ENCODE results near the gene PCF11. TPM values are rescaled to one million over a fixed set of nuclear protein-coding genes. Genes with fewer than 3 reads are reported as not detected.

The PCF11 gene
- total and polyA plus RNA-seq, 2 of the 13 experiments (the other 11 are each of a cell fraction or from before 2014, with no cell fraction given) = 40.3 to 47.7 TPM

DNA sequence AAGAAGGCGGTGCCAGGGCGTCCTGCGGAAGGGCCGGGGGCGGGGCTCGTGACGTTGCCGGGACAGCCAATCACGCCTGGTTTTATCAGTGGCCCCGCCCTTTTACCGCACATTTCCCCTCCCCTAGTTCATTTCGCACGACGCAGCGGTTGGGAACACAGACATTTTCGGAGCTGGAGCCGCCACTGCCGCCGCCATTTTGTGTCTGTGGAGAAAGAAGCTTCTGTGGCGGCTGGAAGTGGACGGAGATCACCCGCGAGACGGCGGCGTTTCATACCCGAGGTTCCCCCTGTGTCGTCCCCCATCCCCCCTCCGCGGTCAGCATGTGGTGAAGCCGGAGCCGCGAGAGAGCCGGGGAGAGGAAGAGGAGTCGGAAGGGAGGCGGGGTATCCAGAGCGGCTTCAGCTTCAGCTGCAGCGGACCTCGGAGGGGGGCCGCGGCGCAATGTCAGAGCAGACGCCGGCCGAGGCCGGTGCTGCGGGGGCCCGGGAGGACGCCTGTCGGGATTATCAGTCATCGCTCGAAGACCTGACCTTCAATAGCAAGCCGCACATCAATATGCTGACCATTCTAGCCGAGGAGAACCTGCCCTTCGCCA is at the start of gene PCF11 (continued):
- TF ChIP-seq SRF (IDR thresholded peaks at IDR 0.05; ENCODE audit: low read depth, low read length) = no peak
- no peak for TF ChIP-seq ZNF382 (CRISPR knock-in tag; IDR thresholded peaks at IDR 0.05; ENCODE audit: borderline replicate concordance)
- peak; percentile 50; the same call in 1 of the 2 replicates for TF ChIP-seq MYC (CRISPR knock-in tag; IDR thresholded peaks at IDR 0.05; ENCODE audit: borderline replicate concordance)
- TF ChIP-seq KAT8 (CRISPR knock-in tag; IDR thresholded peaks at IDR 0.05) = peak; percentile 84; the same call in 1 of the 2 replicates
- TF ChIP-seq ZNF75D (CRISPR knock-in tag; IDR thresholded peaks at IDR 0.05; ENCODE audit: borderline replicate concordance) = no peak
- no peak for TF ChIP-seq HNRNPH1 (optimal IDR thresholded peaks at IDR 0.05; ENCODE audit: low read depth, low read length)
- TF ChIP-seq, protein P1, sequence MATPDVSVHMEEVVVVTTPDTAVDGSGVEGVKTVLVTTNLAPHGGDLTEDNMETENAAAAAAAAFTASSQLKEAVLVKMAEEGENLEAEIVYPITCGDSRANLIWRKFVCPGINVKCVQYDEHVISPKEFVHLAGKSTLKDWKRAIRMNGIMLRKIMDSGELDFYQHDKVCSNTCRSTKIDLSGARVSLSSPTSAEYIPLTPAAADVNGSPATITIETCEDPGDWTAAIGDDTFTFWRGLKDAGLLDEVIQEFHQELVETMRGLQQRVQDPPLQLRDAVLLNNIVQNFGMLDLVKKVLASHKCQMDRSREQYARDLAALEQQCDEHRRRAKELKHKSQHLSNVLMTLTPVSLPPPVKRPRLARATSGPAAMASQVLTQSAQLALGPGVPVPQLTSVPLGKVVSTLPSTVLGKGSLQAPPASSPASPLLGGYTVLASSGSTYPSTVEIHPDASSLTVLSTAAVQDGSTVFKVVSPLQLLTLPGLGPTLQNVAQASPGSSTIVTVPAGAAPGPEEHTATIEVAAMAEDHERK (CRISPR knock-in tag; IDR thresholded peaks at IDR 0.05; ENCODE audit: low read depth) = no peak
- no peak for TF ChIP-seq MLLT10 (CRISPR knock-in tag; IDR thresholded peaks at IDR 0.05)
- TF ChIP-seq PHF21A (CRISPR knock-in tag; IDR thresholded peaks at IDR 0.05) = peak; percentile 54
- no peak for TF ChIP-seq RAD51 (IDR thresholded peaks at IDR 0.05; ENCODE audit: borderline replicate concordance)
- TF ChIP-seq, protein P2, sequence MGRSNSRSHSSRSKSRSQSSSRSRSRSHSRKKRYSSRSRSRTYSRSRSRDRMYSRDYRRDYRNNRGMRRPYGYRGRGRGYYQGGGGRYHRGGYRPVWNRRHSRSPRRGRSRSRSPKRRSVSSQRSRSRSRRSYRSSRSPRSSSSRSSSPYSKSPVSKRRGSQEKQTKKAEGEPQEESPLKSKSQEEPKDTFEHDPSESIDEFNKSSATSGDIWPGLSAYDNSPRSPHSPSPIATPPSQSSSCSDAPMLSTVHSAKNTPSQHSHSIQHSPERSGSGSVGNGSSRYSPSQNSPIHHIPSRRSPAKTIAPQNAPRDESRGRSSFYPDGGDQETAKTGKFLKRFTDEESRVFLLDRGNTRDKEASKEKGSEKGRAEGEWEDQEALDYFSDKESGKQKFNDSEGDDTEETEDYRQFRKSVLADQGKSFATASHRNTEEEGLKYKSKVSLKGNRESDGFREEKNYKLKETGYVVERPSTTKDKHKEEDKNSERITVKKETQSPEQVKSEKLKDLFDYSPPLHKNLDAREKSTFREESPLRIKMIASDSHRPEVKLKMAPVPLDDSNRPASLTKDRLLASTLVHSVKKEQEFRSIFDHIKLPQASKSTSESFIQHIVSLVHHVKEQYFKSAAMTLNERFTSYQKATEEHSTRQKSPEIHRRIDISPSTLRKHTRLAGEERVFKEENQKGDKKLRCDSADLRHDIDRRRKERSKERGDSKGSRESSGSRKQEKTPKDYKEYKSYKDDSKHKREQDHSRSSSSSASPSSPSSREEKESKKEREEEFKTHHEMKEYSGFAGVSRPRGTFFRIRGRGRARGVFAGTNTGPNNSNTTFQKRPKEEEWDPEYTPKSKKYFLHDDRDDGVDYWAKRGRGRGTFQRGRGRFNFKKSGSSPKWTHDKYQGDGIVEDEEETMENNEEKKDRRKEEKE (IDR thresholded peaks at IDR 0.05) = no peak
- 0 out of 2 replicates have a peak, but pooled peaks have one; percentile 50 for TF ChIP-seq SALL2 (CRISPR knock-in tag; IDR thresholded peaks at IDR 0.05)
- no peak for TF ChIP-seq RORA (CRISPR knock-in tag; IDR thresholded peaks at IDR 0.05)
- no peak for TF ChIP-seq NFE2L1 (CRISPR knock-in tag; IDR thresholded peaks at IDR 0.05; ENCODE audit: borderline replicate concordance)
- no peak for TF ChIP-seq ZNF496 (CRISPR knock-in tag; IDR thresholded peaks at IDR 0.05; ENCODE audit: insufficient replicate concordance)
- TF ChIP-seq POGZ (CRISPR knock-in tag; IDR thresholded peaks at IDR 0.05) = no peak; the same call in 1 of the 2 replicates
- no peak for TF ChIP-seq HMG20A (CRISPR knock-in tag; IDR thresholded peaks at IDR 0.05; ENCODE audit: borderline replicate concordance)
- TF ChIP-seq TAF1 (CRISPR knock-in tag; IDR thresholded peaks at IDR 0.05) = peak; percentile 99
- TF ChIP-seq, protein P3, sequence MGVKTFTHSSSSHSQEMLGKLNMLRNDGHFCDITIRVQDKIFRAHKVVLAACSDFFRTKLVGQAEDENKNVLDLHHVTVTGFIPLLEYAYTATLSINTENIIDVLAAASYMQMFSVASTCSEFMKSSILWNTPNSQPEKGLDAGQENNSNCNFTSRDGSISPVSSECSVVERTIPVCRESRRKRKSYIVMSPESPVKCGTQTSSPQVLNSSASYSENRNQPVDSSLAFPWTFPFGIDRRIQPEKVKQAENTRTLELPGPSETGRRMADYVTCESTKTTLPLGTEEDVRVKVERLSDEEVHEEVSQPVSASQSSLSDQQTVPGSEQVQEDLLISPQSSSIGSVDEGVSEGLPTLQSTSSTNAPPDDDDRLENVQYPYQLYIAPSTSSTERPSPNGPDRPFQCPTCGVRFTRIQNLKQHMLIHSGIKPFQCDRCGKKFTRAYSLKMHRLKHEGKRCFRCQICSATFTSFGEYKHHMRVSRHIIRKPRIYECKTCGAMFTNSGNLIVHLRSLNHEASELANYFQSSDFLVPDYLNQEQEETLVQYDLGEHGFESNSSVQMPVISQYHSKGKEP (CRISPR knock-in tag; IDR thresholded peaks at IDR 0.05) = no peak
- no peak for TF ChIP-seq SP1 (IDR thresholded peaks at IDR 0.05)
- TF ChIP-seq SP1 (CRISPR knock-in tag; IDR thresholded peaks at IDR 0.05) = peak; percentile 93
- no peak for TF ChIP-seq ZFP41 (CRISPR knock-in tag; IDR thresholded peaks at IDR 0.05; ENCODE audit: borderline replicate concordance)
- no peak for TF ChIP-seq JUN (CRISPR knock-in tag; IDR thresholded peaks at IDR 0.05)
- no peak for TF ChIP-seq SYNCRIP (IDR thresholded peaks at IDR 0.05; ENCODE audit: insufficient read depth, low read depth, low read length)
- TF ChIP-seq ZSCAN21 (CRISPR knock-in tag; IDR thresholded peaks at IDR 0.05; ENCODE audit: borderline replicate concordance) = 0 out of 2 replicates have a peak, but pooled peaks have one; percentile 7
